BJ (cell line): ENCODE results near the gene TXNDC16. TPM values are rescaled to one million over a fixed set of nuclear protein-coding genes. Genes with fewer than 3 reads are reported as not detected.
"Not testable (repeated sequence)": the region's sequence is repeated elsewhere in the genome, so short reads cannot be mapped to it uniquely, and the experiment has no call there.

Source experiments
- CTCF ChIA-PET: fragments of 350-600 bp; formaldehyde crosslinking; extraction: SDS; loops from one replicate; lab custom pipeline; 2021; ENCODE audit warnings: antibody characterized with exemption, inconsistent platforms; lab: Yijun Ruan, JAX
- POLR2A ChIA-PET: fragments of 300-600 bp; sonication (Branson Sonifier 250); formaldehyde crosslinking; extraction: SDS; loops from one replicate; lab custom pipeline; 2021; ENCODE audit warnings: antibody characterized with exemption; lab: Charles Lee
- DNase-seq: peaks from one replicate; pipeline ENCODE4 v3.0.0-alpha.2; 2011; ENCODE audit warnings: low read depth
- H3K27me3 ChIP-seq: 2 replicates; pipeline ENCODE4 v1.6.0; 2011; ENCODE audit warnings: low read length; ENCODE audit not compliant: control insufficient read depth, insufficient read depth
- H3K36me3 ChIP-seq: 2 replicates; pipeline ENCODE4 v1.5.1; 2011; ENCODE audit warnings: low read length; ENCODE audit not compliant: control insufficient read depth, insufficient read depth
- H3K4me3 ChIP-seq: 2 replicates; pipeline ENCODE4 v1.5.1; 2011; ENCODE audit warnings: low read depth, mild to moderate bottlenecking, control low read depth, low read length
- CTCF ChIP-seq: IDR thresholded peaks from 2 replicates; pipeline ENCODE4 v1.5.1; 2011; ENCODE audit warnings: low read depth, mild to moderate bottlenecking, control low read depth, inconsistent platforms, low read length, moderate library complexity; ENCODE audit not compliant: insufficient read depth
- polyA plus RNA-seq: library from polyadenylated mRNA; depleted of rRNA; stranded (reverse); fragments of >200 nt; gene quantifications from 2 replicates; pipeline ENCODE4 v1.2.3, GENCODE V29; 2011

The TXNDC16 gene
- polyA plus RNA-seq, 1 experiment = 1.1 TPM

GRCh38 chr14:52596320-52596719, 44.0 kb upstream of the TXNDC16 start:
- no peak overlapping the region for H3K4me3 ChIP-seq
- POLR2A ChIA-PET = no interaction called here

DNA sequence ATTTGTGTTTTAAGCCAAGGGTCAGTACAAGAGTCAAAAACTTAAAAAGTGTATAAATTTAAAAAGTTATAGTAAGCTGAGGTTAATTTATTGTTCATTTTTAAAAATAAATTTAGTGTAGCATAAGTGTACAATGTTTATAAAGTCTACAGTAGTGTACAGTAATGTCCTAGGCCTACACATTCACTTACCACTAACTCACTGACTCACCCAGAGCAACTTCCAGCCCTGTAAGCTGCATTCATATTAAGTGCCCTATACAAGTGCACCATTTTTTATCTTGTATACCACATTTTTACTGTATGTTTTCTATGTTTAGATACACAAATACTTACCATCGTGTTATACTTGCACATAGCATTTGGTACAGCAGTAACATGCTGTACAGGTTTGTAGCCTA, 38.0 kb upstream of the TXNDC16 start:
- Histone ChIP-seq H3K27me3 (no peaks in the 10 kb centered on the region), H3K36me3 (no peaks in the 10 kb centered on the region), H3K4me3 (no peak overlapping the region)
- CTCF ChIA-PET = no interaction called here
- no peak for TF ChIP-seq CTCF
- POLR2A ChIA-PET = no interaction called here
- no peak for DNase-seq

More at GRCh38 chr14:52596320-52596719, 44.0 kb upstream of the TXNDC16 start:
- Histone ChIP-seq H3K27me3 (no peaks in the 10 kb centered on the region), H3K36me3 (no peaks in the 10 kb centered on the region)
- no peak for DNase-seq
- TF ChIP-seq CTCF = no peak
- CTCF ChIA-PET = no interaction called here

DNA sequence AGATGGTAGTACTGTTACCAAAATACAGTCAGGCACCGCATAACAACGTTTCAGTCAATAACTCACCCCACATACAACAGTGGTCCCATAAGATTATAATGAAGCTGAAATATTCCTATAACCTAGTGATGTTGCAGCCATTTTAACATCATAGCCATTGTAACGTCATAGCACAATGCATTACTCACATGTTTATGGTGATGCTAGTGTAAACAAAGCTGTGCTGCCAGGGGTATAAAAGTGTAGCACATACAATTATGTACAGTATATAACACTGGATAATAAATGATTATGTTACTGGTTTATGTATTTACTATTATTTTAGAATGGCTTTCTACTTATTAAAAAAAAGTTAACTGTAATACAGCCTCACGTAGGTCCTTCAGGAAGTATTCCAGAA, 37.3 kb upstream of the TXNDC16 start:
- TF ChIP-seq CTCF = no peak
- no peak overlapping the region for H3K4me3 ChIP-seq
- POLR2A ChIA-PET = no interaction called here
- no peaks in the 10 kb centered on the region for H3K27me3 ChIP-seq
- CTCF ChIA-PET = no interaction called here
- DNase-seq = no peak
- H3K36me3 ChIP-seq = no peaks in the 10 kb centered on the region

- POLR2A ChIA-PET = no interaction called here
- Histone ChIP-seq H3K4me3 (no peak overlapping the region), H3K27me3 (no peaks in the 10 kb centered on the region), H3K36me3 (no peaks in the 10 kb centered on the region)
- CTCF ChIA-PET = interaction anchor here (0.7 kb wide), 1 partner anchor 42 kb away, joined by 3 read pairs; no protein-coding TSS in a partner anchor
- DNase-seq = no peak
- TF ChIP-seq CTCF = no peak
Measured at GRCh38 chr14:52583544-52583943, 31.2 kb upstream of the TXNDC16 start.

GRCh38 chr14:52575858-52576257, 23.6 kb upstream of the TXNDC16 start:
- Histone ChIP-seq H3K27me3 (no peaks in the 10 kb centered on the region), H3K4me3 (no peak overlapping the region), H3K36me3 (no peaks in the 10 kb centered on the region)
- POLR2A ChIA-PET = no interaction called here
- CTCF ChIA-PET = interaction anchor here (0.6 kb wide), 1 partner anchor 12 kb away, joined by 3 read pairs; no protein-coding TSS in a partner anchor
- no peak for DNase-seq
- TF ChIP-seq CTCF = no peak

DNA sequence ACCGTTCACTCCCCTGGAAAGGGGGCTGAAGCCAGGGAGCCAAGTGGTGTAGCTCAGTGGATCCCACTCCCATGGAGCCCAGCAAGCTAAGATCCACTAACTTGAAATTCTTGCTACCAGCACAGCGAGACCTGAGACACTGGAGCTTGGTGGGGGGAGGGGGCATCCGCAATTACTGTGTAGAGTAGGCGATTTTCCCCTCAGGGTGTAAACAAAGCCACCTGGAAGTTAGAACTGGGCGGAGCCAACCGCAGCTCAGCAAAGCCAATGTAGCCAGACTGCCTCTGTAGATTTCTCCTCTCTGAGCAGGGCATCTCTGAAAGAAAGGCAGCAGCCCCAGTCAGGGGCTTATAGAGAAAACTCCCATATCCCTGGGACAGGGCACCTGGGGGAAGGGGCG, 16.1 kb upstream of the TXNDC16 start:
- H3K4me3 ChIP-seq, H3K27me3 ChIP-seq, DNase-seq, POLR2A ChIA-PET, H3K36me3 ChIP-seq: not testable (repeated sequence)
- CTCF ChIA-PET = interaction anchor here (0.6 kb wide), 1 partner anchor 14 kb away, joined by 3 read pairs; no protein-coding TSS in a partner anchor
